HL-60 (cell line): ENCODE measurements around the gene WFDC2.

ENCODE experiments used
- CTCF ChIP-seq: IDR thresholded peaks from one replicate; pipeline ENCODE4 v1.5.1; 2011; ENCODE audit warnings: low read length, control low read depth, inconsistent platforms; ENCODE audit not compliant: insufficient read depth
- GABPA ChIP-seq: IDR thresholded peaks from 2 replicates; pipeline ENCODE4 v1.6.1; 2012; ENCODE audit warnings: low read depth

GRCh38 chr20:45467172-45467571 lies 2.4 kb upstream of the WFDC2 start:
- TF ChIP-seq CTCF (no peak), GABPA (no peak)
